H1 (cell line): ENCODE results near the gene USP12. TPM values are rescaled to one million over a fixed set of nuclear protein-coding genes. Genes with fewer than 3 reads are reported as not detected.

Experiments
- CTCF ChIA-PET: fragments of 300-600 bp; sonication (Branson Sonifier 250); formaldehyde crosslinking; loops from one replicate; lab custom pipeline; 2021; ENCODE audit not compliant: partially characterized antibody; lab: Charles Lee
- POLR2A ChIA-PET: fragments of 300-600 bp; sonication (Branson Sonifier 250); formaldehyde crosslinking; loops from one replicate; lab custom pipeline; 2021; ENCODE audit warnings: inconsistent platforms; ENCODE audit not compliant: partially characterized antibody; lab: Charles Lee
- DNase-seq, 2 experiments: peaks; one replicate each; pipeline versions ENCODE4 v3.0.0 to v3.0.0-alpha.2; 2010 to 2022; ENCODE audit warnings: low spot score in 2 of 2, low read depth in 1 of 2, mixed read lengths in 1 of 2
- FAIRE-seq: peaks from 2 replicates; lab custom pipeline; 2011; peaks lifted over from hg19 to GRCh38; lab: Jason Lieb, UNC
- H2AFZ ChIP-seq: 2 replicates; pipeline ENCODE4 v1.8.1; 2012; ENCODE audit warnings: low read length, inconsistent platforms
- H2AK5ac ChIP-seq: 2 replicates; pipeline ENCODE4 v1.6.1; 2013; ENCODE audit warnings: low read depth, low read length
- H2BK120ac ChIP-seq: replicated peaks from 2 replicates; pipeline ENCODE3; 2013; ENCODE audit warnings: low read depth, low read length, inconsistent platforms
- H2BK12ac ChIP-seq: 2 replicates; pipeline ENCODE4 v1.6.1; 2013; ENCODE audit warnings: low read depth, low read length
- H2BK15ac ChIP-seq: 2 replicates; pipeline ENCODE4 v1.6.1; 2013; ENCODE audit warnings: low read length
- H2BK20ac ChIP-seq: 2 replicates; pipeline ENCODE4 v1.6.1; 2013; ENCODE audit warnings: low read length
- H2BK5ac ChIP-seq: 2 replicates; pipeline ENCODE4 v1.6.1; 2013; ENCODE audit warnings: low read depth, low read length
- H3K14ac ChIP-seq: 2 replicates; pipeline ENCODE4 v1.6.1; 2013; ENCODE audit warnings: inconsistent platforms; ENCODE audit not compliant: insufficient read length
- H3K18ac ChIP-seq: 2 replicates; pipeline ENCODE4 v1.6.1; 2013; ENCODE audit warnings: low read length; ENCODE audit errors: extremely low read depth
- H3K23ac ChIP-seq: 2 replicates; pipeline ENCODE4 v1.6.1; 2013; ENCODE audit warnings: inconsistent platforms; ENCODE audit not compliant: insufficient read length
- H3K23me2 ChIP-seq: 2 replicates; pipeline ENCODE4 v1.6.1; 2013; ENCODE audit warnings: low read depth, low read length
- H3K27ac ChIP-seq: 2 replicates; pipeline ENCODE4 v1.6.1; 2011; ENCODE audit warnings: low read depth, low read length, inconsistent platforms
- H3K27me3 ChIP-seq, 4 experiments: replicated peaks in 1 of 4; 1 replicate in 1 of 4; 2 replicates in 3 of 4; pipeline versions ENCODE4 v1.6.1 to v1.8.1; 2011 to 2013; ENCODE audit warnings: low read length in 3 of 4, mild to moderate bottlenecking in 3 of 4, inconsistent platforms in 2 of 4, mixed read lengths in 2 of 4, moderate library complexity in 1 of 4; ENCODE audit not compliant: control insufficient read depth in 3 of 4, insufficient read depth in 3 of 4; ENCODE audit errors: extremely low read depth in 1 of 4
- H3K36me3 ChIP-seq, 4 experiments: 2 replicates each; pipeline versions ENCODE4 v1.6.1 to v1.8.1; 2011 to 2013; ENCODE audit warnings: mild to moderate bottlenecking in 4 of 4, low read length in 3 of 4, moderate library complexity in 2 of 4, control low read depth in 1 of 4, inconsistent platforms in 1 of 4; ENCODE audit not compliant: insufficient read depth in 4 of 4, control insufficient read depth in 2 of 4
- H3K4ac ChIP-seq: replicated peaks from 2 replicates; pipeline ENCODE3; 2013; ENCODE audit warnings: low read length, low read depth, mixed read lengths, inconsistent platforms; ENCODE audit not compliant: insufficient read length
- H3K4me1 ChIP-seq, 4 experiments: replicated peaks in 1 of 4; 1 replicate in 1 of 4; 2 replicates in 3 of 4; pipeline versions ENCODE4 v1.6.1 to v1.8.1; 2011 to 2013; ENCODE audit warnings: low read length in 3 of 4, inconsistent platforms in 2 of 4, mixed read lengths in 1 of 4; ENCODE audit not compliant: insufficient read depth in 4 of 4, control insufficient read depth in 3 of 4
- H3K4me2 ChIP-seq, 2 experiments: 2 replicates each; pipeline versions ENCODE4 v1.6.1 to v1.8.1; 2011 to 2013; ENCODE audit warnings: low read depth in 2 of 2, low read length in 2 of 2, control low read depth in 1 of 2, inconsistent platforms in 1 of 2, mild to moderate bottlenecking in 1 of 2; ENCODE audit not compliant: insufficient read depth in 1 of 2
- H3K4me3 ChIP-seq, 4 experiments: fragments of 200-600, 300-600 bp in 1 of 4; sonication (generic), shearing (Covaris generic), sonication (Bioruptor Twin) in 1 of 4; 2 replicates each; pipeline versions ENCODE4 v1.5.1 to v1.8.1; 2011 to 2016; ENCODE audit warnings: low read length in 4 of 4, low read depth in 3 of 4, control low read depth in 2 of 4, inconsistent platforms in 2 of 4, mild to moderate bottlenecking in 2 of 4, mixed read lengths in 1 of 4, moderate library complexity in 1 of 4; ENCODE audit not compliant: insufficient read depth in 2 of 4; ENCODE audit errors: extremely low read depth in 1 of 4
- H3K56ac ChIP-seq: replicated peaks from 2 replicates; pipeline ENCODE3; 2013; ENCODE audit warnings: low read depth, mild to moderate bottlenecking, mixed read lengths, low read length, inconsistent platforms; ENCODE audit not compliant: insufficient read length
- H3K79me1 ChIP-seq: 2 replicates; pipeline ENCODE4 v1.6.1; 2013; ENCODE audit warnings: low read depth, low read length, control low read depth
- H3K79me2 ChIP-seq, 2 experiments: 2 replicates each; pipeline versions ENCODE4 v1.6.1 to v1.8.1; 2012 to 2013; ENCODE audit warnings: low read length in 2 of 2, mild to moderate bottlenecking in 2 of 2, inconsistent platforms in 1 of 2; ENCODE audit not compliant: insufficient read depth in 2 of 2, control insufficient read depth in 1 of 2
- H3K9ac ChIP-seq, 4 experiments: replicated peaks in 1 of 4; 1 replicate in 1 of 4; 2 replicates in 3 of 4; pipeline versions ENCODE4 v1.6.1 to v1.8.1; 2011 to 2013; ENCODE audit warnings: low read depth in 3 of 4, low read length in 3 of 4, control low read depth in 2 of 4, mild to moderate bottlenecking in 2 of 4, moderate library complexity in 2 of 4, inconsistent platforms in 1 of 4; ENCODE audit errors: extremely low read depth in 1 of 4
- H3K9me3 ChIP-seq, 2 experiments: 2 replicates each; pipeline versions ENCODE4 v1.6.1 to v1.8.1; 2012 to 2013; ENCODE audit warnings: mild to moderate bottlenecking in 2 of 2, moderate library complexity in 2 of 2, control low read depth in 1 of 2, inconsistent platforms in 1 of 2, low read depth in 1 of 2, low read length in 1 of 2, mixed read lengths in 1 of 2; ENCODE audit not compliant: insufficient read depth in 2 of 2
- H4K20me1 ChIP-seq, 2 experiments: replicated peaks in 1 of 2; 2 replicates each; pipeline versions ENCODE3 to v1.8.1; 2011 to 2013; ENCODE audit warnings: inconsistent platforms in 2 of 2, low read length in 2 of 2, mild to moderate bottlenecking in 1 of 2; ENCODE audit not compliant: insufficient read depth in 2 of 2, control insufficient read depth in 1 of 2
- H4K5ac ChIP-seq: 2 replicates; pipeline ENCODE4 v1.6.1; 2013; ENCODE audit warnings: low read length, low read depth, mixed read lengths, inconsistent platforms; ENCODE audit not compliant: insufficient read length
- H4K8ac ChIP-seq: 2 replicates; pipeline ENCODE4 v1.8.0; 2013; ENCODE audit warnings: mild to moderate bottlenecking, moderate library complexity, low read length, inconsistent platforms; ENCODE audit not compliant: insufficient read depth; ENCODE audit errors: extremely low read depth
- H4K91ac ChIP-seq: replicated peaks from 2 replicates; pipeline ENCODE3; 2013; ENCODE audit warnings: low read length, mixed read lengths, inconsistent platforms; ENCODE audit not compliant: insufficient read length
- ATF2 ChIP-seq: IDR thresholded peaks from 2 replicates; pipeline ENCODE4 v1.6.1; 2012; ENCODE audit warnings: low read length, inconsistent platforms
- CHD1 ChIP-seq: IDR thresholded peaks from 2 replicates; pipeline ENCODE4 v1.6.1; 2012; ENCODE audit warnings: low read depth, low read length, improper control_type of control experiment
- EGR1 ChIP-seq: IDR thresholded peaks from 2 replicates; pipeline ENCODE4 v1.6.1; 2011; ENCODE audit warnings: low read depth, low read length, borderline replicate concordance
- HDAC2 ChIP-seq, 2 experiments: fragments of 300-600 bp in 1 of 2; sonication (generic) in 1 of 2; IDR thresholded peaks; 2 replicates each; pipeline ENCODE4 v1.6.1; 2011 to 2012; ENCODE audit warnings: low read depth in 2 of 2, low read length in 2 of 2, mild to moderate bottlenecking in 2 of 2, moderate library complexity in 2 of 2, borderline replicate concordance in 1 of 2, inconsistent platforms in 1 of 2
- WGBS, 2 experiments: shearing (Covaris generic) in 1 of 2; methylation state at CpG; one replicate each; pipeline versions ENCODE4 v1.1.6 to v1.1.7; 2013 to 2015; ENCODE audit warnings: low lambda C conversion rate in 2 of 2, mixed read lengths in 2 of 2, inconsistent platforms in 1 of 2, low coverage in 1 of 2, missing lambda C conversion rate in 1 of 2; ENCODE audit not compliant: insufficient replicate concordance in 2 of 2, insufficient coverage in 1 of 2, insufficient read length in 1 of 2; ENCODE audit errors: extremely low coverage in 1 of 2, missing lambda C conversion rate in 1 of 2; 5-methylcytosine and 5-hydroxymethylcytosine counted together
- polyA plus RNA-seq, 7 experiments: library from polyadenylated mRNA; depleted of rRNA in 3 of 7; stranded (reverse) in 5 of 7; unstranded in 2 of 7; fragments of >200 nt in 5 of 7; fragments of 200-250 nt in 2 of 7; gene quantifications; 1 replicate in 5 of 7; 2 replicates in 1 of 7; 4 replicates in 1 of 7; pipeline versions ENCODE4 v1.2.1 to v1.2.3, GENCODE V29; 2011 to 2013; ENCODE audit warnings: missing spikeins in 2 of 7, mixed read lengths in 2 of 7
- total RNA-seq: library from RNA; stranded (reverse); fragmentation: NEBNext Ultra II Directional; extraction: Animal tissue kit (Norgen Biotek cat#: 25700); gene quantifications from 2 replicates; pipeline ENCODE4 v1.2.1, GENCODE V29; 2021

USP12 gene
- total and polyA plus RNA-seq, 2 of the 8 experiments (the other 6 are each of a cell fraction or from before 2014, with no cell fraction given) = 4.0 to 30.0 TPM

GRCh38 chr13:27053902-27054595, 117.6 kb downstream of the USP12 start:
- Histone ChIP-seq H2BK20ac (no peak overlapping the region), H2BK5ac (no peak overlapping the region), H3K4me3 (no peak overlapping the region), H3K27me3 (no peaks in the 10 kb centered on the region; a peak in 1 of 7 replicates), H3K27ac (no peak overlapping the region), H2BK12ac (no peak overlapping the region), H3K4me2 (no peak overlapping the region), H2AFZ (no peak overlapping the region), H3K23me2 (no peaks in the 10 kb centered on the region), H3K4me1 (peaks cover 0 to 2% (median 0%) of the 10 kb centered on the region in 4 experiments; a peak in 1 of 7 replicates), H3K36me3 (no peaks in the 10 kb centered on the region), H3K4ac (no peak overlapping the region), H2AK5ac (no peak overlapping the region), H3K79me2 (no peaks in the 10 kb centered on the region), H4K5ac (no peak overlapping the region), H3K79me1 (no peaks in the 10 kb centered on the region), H4K8ac (no peak overlapping the region), H3K9me3 (peaks cover 0 to 2% of the 10 kb centered on the region in 2 experiments; a peak in 1 of 4 replicates), H3K9ac (no peak overlapping the region), H2BK120ac (no peak overlapping the region), H3K14ac (no peak overlapping the region), H3K56ac (no peak overlapping the region), H4K91ac (no peak overlapping the region), H2BK15ac (no peak overlapping the region), H4K20me1 (no peaks in the 10 kb centered on the region), H3K18ac (no peak overlapping the region), H3K23ac (no peak overlapping the region)
- CTCF ChIA-PET = interaction anchor here (0.6 to 1.0 kb wide), 2 partner anchors 11 to 294 kb away, joined by 3 to 4 read pairs; no protein-coding TSS in a partner anchor
- POLR2A ChIA-PET = no interaction called here
- FAIRE-seq (no peak), DNase-seq (no peak)
- 83% methylated on average over 6 of the region's 6 CpGs; no CpG with 5 or more reads in 1 of the 2 experiments for WGBS, 2 experiments
- TF ChIP-seq HDAC2 (IDR thresholded peaks at IDR 0.05; ENCODE audit: borderline replicate concordance in 1 of 2, low read depth in 2 of 2, low read length in 2 of 2) (no peak), ATF2 (no peak), EGR1 (no peak), CHD1 (no peak)
